Middle frontal gyrus (tissue), 1 donor: Measurements from ENCODE around the gene MTRR.
"Not testable (repeated sequence)": the region's sequence is repeated elsewhere in the genome, so short reads cannot be mapped to it uniquely, and the experiment has no call there.

Experiments
- DNase-seq: peaks from one replicate; pipeline ENCODE4 v3.0.0-alpha.2; 2015; ENCODE audit warnings: low spot score; ENCODE audit errors: extremely low spot score

Gene MTRR

DNA sequence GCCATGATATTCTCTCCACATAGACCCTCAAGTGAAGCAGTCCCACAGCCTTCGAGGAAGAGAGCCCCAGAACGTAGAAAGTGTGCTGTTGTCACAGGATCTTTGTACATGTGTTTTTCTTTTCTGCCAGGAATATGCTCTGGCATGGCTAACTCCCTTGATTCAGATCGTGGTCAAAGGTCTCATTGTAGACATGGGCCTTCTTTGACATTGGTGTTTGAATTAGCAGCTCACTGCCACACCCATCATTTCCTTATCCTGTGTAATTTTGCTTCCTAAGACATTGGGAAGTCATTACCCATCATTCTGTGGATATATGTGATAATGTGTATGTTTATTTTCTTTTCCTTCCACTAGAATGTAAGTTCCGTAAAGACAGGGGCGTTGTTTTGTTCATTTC lies 25.5 kb downstream of the MTRR start:
- no peak for DNase-seq

DNA sequence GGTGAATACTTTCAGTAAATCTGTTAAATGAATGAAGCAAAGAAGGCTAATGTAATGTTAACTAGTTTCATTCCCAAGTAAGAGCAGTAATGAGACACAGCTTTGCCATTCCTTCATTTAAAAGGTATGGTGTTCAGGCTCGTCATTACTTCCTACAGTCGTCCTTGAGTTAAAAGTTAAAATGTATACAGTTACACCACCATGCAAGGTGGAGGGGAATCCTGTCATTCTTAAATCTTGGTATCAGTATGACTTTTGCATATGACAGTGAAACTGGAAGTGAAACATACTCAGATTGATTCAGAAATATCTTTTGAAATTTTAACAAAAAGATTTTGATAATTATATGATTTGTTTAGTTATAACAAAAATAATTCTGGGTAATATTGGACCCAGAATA lies 25.9 kb downstream of the MTRR start:
- DNase-seq: no peak

DNA sequence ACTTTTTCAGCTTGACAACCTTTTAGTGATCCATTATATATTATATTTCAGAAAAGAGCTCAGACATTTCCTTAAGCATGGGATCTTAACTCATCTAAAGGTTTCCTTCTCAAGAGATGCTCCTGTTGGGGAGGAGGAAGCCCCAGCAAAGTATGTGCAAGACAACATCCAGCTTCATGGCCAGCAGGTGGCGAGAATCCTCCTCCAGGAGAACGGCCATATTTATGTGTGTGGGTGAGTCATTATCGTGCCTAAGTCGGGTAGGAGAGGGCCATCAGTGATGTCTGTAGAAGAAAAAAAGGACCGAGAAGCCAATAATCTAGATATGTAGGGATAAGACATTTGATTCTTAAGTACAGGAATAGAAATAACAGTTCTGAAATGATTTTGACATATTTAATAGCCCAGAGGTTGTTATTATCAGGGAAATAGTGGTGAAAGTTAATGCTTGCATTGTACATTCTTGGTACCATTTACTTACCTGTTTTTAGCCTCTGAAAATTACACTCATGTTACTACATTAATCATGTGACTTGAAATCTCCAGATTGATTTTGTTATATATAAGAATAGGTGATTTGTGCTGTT lies 28.2 kb downstream of the MTRR start:
- no peak for DNase-seq

DNA sequence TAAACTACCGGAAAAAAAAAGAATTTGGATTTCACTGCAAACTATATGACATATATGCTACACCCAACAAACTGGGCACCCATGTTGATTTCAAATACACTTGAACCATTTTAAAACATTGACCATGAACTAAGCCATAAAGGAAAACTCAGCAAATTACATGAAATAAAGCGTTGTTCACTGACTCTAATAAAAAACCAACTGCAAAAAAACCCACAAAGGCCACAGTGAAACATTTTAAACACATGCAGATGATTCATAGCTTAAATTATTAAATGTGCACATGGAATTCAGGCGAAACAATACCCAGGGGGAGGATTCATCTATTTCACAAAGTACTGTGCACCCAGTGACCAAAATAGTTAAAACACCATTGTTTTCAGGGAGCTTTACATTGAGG lies 33.3 kb downstream of the MTRR start:
- DNase-seq: no peak

DNA sequence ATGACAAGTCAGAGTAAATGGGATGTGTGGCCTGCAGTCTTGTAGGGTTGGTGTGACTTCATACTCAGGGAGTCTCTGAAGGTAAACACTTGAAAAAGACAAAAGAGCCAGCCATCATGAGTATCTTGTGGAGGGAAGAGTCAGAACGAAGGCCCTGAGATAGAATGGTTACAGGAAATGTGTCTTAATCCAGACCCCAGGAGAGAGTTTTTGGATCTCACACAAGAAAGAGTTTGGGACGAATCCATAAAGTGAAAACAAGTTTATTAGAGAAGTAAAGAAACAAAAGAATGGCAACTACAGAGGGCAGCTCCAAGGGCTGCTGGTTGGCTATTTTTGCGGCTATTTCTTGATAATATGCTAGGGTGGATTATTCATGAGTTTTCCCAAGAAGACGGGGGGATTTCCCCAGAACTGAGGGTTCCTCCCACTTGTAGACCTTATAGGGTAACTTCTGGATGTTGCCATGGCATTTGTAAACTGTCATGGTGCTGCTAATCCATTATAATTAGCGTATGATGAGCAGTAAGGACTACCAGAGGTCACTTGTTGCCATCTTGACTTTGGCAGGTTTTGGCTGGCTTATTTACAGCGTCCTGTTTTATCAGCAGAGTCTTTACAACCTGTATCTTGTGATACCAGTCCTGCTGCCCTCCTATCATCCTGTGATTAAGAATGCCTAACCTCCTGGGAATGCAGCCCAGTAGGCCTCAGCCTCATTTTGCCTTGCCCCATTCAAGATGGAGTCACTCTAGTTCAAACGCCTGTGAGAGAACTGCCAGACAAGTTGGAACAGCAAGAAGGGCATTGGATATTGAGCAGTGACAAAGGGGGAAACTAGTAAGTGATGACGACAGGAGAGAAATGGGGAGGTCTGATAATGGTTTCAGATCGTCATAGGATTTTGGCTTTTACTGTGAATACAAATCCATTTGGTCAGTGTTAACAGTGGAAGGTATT lies 34.0 kb downstream of the MTRR start:
- no peak for DNase-seq

DNA sequence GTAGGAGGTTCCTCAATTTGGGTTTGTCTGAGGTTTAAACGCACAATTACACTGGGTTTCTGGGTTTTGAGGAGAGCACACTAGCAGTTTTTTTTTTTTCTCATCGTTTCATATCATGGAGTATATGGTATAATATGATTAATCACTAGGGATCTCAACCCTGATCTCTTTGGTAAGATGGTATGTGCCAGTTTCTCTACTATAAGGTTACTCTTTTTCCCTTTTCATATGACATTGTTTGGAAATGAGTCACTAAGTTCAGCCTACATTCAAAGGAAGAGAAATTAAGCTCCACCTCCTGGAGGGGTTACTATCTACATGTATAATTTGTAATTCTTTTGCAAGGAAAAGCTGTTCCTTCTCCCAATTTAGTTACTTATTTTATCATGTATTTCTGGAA lies 35.2 kb downstream of the MTRR start:
- DNase-seq: no peak

DNA sequence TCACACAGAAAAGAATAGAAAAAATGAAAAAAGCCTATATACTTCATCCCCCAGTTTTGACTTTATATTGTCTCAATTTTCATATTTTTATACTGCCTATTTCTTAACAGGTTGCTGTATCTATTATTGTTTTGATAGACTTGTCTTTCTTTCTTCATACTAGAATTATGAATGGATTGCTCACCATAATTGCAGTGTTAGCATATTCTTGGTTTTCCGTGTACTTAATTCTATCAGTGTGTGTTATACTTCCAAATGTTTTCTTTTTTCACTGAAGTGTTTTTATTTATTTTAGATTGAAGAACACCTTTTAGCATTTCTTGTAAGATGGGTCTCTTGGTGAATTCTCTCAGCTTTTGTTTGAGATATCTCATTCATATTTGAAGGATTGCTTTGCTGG lies 38.7 kb downstream of the MTRR start:
- DNase-seq: no peak

DNA sequence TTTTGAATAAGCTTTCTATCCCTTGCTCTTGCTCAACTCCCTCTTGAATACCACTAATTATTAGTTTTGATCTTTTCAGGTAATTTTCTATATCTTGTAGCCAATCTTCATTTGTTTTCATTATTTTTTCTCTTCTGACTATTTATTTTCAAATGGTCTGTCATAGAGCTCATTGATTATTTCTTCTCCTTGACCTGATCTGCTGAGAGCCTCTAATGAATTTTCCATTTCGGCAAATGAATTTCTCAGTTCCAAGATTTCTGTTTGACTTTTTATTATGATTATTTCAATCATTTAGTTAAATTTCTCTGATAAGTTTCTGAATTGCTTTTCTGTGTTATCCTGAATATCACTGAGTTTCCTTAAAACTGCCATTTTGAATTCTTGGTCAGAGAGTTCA lies 39.4 kb downstream of the MTRR start:
- no peak for DNase-seq

DNA sequence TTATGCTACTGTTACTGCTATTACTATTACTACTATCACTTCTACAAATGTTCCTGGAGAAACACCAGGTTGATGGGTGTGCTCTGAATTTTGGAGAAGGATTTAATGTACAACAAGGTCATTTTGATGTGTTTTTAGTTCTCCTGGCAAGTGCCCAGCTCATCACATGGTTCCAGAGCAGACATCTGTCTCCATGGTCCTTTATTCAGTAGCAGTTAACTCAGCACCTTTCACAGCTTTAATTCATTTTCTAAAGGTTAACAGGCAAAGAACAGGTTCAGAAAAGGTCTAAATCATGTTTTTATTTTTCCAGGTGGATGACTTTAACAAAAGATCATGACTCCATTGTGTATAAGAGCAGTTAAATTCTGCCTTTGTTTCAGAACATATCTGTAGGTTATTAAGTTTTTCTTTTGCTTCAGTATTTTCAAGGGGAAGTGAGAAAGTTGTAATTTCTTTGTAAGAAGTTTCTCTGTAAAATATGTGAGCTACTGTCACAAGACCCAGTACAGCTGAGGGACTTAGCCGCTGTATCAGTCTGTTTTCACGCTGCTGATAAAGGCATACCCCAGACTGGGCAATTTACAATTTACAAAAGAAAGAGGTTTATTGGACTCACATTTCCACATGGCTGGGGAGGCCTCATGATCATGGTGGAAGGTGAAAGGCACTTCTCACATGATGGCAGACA lies 41.9 kb downstream of the MTRR start:
- DNase-seq: no peak

DNA sequence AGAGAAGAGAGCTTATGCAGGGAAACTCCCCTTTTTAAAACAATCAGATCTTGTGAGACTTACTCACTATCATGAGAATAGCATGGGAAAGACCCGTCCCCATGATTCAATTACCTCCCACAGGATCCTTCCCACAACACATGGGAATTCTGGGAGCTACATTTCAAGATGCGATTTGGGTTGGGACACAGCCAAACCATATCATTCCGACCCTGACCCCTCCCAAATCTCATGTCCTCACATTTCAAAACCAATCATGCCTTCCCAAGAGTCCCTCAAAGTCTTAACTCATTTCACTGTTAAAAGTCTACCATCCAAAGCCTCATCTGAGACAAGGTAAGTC lies 42.5 kb downstream of the MTRR start:
- not testable (repeated sequence) for DNase-seq

DNA sequence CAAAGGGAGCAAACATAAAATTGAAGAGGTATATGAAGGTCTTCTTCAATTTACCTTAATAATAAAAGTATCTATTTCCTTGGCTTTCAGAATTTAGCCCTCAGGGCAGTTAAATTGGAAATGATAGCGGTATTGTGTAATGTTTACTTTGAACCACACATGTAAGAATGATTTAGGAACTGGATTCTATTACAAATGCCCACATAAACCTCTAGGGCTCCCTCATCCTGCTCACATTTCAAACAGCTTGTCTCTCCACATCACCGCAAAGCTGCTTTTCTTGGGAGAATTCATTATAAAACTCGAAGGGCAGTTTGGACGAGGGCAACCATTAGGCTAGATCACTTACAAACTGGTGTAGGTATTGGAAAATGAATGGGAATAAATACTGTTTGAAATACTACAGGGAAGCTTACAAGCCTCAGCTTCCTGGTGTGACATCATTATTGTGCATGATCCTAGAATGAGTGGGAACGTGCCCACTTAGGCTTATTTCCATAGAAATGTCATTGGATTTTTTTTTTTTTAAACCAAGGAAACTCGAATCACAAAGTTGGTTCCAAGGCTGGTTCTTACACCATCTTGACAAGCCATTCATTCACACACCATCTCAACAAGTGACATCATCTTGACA lies 47.3 kb downstream of the MTRR start:
- DNase-seq: no peak

DNA sequence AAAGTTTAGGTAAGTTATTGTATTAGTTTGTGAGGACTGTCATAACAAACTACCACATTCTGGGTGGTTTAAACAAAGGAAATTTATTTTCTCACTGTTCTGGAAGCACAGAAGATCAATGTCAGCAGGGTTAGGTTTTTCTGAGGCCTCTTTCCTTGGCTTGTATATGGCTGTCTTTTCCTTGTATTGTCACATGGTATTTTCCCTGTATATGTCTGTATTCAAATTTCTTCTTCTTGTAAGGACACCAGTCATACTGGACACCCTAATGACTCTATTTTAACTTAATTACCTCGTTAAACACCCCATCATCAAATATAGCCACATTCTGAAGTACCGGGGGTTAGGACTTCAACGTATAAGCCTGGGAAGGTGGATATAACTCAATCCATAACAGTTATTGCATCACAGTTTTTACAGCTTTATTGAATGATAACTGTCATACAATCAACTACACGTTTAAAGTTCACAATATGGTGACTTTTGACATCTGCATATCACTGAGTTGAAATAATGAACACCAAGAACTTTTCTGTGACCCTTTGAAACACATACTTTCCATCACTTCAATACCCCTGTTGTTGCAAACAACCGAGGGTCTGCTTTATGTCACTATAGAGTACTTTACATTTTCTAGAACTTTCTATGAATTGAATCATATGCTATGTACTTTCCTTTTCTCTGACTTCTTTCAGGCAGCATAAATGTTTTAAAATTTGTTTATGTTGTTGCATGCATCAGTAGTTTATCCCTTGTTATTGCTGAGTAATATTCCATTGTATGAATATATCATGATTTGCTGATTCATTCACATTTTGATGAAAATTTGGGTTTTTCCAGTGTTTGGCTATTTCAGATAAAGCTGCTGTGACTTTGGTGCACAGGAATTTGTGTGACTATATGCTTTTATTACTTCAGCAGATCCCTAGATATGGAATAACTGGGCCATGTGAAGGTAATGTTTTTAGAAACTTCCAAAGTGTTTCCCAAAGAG lies 48.5 kb downstream of the MTRR start:
- no peak for DNase-seq

DNA sequence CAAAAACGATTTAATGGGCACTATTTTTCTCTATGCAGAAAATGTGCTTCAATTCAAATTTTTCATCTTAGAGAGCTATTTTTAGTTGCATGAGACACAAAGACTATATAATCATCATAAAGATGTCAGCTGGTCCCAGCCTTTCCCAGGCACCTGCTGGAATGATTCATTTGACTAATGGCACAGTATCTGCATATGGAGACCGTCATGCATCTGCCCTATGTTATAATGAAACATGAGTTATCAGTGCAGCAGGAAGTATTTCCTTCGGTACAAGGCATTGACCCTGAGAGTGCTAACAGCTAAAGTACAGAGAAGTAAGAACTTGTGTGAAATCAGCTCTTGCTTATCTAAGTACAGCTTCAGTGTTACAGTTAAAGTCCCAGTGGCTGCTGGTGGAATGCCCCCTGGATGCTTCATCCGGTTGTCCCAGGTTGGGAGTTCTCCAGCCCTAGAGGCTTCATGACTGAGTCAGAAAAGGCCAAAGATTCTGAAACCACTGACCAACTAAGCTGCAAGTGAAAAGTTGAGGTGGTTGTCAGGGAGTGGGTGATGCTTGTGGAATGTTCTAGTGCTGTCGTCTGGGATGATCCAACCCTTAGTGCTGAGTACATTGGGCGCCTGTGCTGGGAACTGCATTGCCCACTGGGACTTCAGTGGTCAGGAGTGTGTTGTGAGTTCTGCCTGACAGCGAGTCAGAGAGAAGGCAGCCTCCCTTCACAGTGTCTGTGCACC lies 57.2 kb downstream of the MTRR start:
- no peak for DNase-seq

DNA sequence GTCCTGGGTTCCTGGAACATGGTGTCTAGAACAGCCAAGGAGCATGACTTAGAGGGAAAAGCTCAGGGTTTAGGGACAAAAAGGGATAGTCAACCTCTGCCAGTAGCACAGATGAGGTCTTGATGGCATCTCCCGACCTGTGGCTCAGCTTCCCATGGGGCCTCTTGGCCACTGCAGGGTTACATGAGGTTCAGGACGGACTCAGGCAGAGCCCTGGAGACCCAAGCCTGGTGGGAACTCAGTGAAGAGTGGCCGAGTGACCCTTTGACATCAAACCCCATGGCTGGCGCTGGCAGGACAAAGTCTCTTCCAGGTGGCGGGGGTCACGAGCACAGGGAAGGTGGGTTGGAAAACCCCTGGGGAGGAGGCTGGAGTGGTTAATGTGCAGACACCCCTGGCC lies 57.8 kb downstream of the MTRR start:
- DNase-seq: no peak

DNA sequence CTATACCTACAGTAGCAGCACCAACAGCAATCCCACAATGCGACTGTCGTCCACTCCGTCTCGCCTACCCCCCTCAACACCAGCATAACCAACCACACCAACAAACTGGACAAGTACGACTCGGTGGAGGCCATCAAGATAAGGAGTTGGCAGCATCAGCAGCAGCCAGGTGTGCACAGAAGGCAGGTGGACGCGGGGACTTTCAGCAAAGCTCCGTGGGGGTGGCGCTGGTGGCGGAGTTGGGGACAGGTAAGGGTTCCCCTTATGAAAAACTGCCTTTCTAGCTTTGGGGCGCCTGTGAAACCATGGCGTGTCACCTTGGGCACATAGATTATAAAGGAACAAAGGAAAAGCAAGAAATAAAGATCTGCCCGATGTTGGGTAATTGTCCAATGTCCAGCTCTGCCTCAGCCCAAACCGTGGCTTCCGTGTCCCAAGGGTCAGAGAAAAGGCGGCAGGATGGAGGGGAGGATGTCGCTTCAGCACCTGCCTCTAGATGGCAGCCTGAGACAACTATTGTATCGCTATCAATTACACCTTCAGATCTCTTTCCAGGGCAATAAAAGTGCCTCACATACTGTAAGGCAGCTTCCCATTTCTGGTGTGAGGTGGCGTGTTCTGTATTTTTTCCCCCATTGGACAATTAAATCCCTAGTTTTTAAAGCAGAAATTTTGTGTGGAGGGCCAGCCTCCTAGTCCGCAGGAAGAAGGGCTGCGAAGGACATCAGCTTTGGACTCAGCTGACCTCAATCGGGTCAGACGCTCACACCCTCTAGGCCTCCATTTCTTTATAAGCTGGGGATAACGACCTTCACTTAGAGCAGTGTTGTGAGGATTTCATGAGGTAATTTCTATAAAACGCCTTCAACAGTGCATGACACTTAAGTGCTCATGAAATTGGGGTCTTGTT lies 58.8 kb downstream of the MTRR start:
- peak; percentile 47 for DNase-seq

DNA sequence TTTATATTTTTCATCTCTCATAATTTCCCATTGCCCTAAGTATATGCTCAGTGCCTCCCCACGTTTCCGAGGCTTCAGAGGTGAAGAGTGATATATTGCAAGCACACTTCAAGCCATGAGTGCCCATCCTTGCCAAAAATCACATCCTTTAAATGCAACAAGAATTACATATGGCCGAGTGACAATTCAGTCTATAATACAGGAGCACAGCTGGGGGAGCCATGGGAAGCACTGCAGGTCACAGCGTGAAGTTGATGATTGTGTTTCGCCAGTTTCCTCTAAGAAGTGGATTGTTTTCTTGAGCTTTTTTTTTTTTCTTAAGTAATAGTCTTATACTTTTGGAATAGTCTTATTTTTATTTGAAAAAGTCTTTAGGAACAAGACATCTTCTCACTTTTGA lies 61.1 kb downstream of the MTRR start:
- DNase-seq: no peak

DNA sequence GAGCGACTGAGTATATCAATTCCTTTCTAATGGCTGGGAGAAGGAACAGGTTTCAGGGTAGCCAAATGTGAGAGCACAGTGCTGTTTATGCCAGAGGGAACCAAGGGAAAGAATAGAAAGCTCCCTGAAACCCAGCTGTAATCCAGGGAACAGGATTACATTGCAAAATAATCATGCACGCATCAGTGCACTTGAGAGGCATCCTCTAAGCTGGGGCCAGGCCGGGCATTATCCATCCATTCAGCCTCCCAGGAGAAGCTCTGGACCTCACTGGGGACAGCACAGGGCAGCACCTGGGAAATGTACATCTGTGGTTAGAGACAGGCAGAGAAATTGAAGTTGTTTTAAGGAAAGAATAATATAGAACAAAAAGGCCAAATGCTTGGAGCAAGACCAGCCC lies 72.7 kb downstream of the MTRR start:
- DNase-seq: no peak

DNA sequence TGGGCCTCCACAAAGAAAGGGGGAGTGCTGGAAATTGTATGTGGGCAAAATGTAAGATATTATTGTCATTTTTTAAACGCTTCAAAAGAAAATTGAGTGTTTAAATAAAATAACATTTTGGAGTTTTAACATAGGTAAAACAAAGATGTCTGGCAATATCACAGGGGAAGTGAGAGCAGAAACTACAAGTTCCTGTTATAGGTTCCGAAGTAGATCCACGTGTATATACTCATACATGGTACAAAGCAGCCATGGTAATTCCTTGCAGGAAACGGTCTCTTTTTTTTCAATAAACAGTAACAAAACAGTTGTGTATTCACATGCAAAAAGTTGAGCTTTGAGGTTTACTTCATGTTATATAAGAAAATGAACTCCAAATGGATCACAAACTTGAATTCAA lies 78.4 kb downstream of the MTRR start:
- DNase-seq: no peak
